ENCODE data around the gene ZNF526.

Gene ZNF526

DNA sequence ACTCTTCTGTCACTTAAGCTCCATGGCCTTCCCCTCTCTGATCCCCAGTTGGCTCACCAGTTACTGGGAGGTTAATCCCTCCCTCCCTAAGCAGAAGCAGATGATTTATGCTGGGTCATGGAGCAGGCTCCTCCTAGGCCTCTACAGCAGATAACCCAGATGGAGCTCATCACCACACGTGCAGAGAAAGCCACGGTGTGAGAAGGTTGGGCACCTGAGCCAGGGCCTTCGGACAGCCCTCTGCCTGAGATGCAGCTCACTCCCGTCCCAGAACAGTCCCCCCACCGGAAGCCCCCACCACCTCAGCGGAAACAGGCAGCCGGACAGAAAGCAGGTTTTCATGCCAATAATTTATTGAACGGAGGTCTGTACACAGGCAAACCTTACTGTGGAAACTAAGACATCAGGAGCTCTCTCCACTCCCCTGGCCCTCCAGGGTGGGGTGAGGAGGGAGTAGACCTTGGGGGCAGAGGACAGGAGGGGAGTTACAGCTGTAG lies 9.8 kb downstream of the ZNF526 start (continued):
- TF ChIP-seq, protein P1, sequence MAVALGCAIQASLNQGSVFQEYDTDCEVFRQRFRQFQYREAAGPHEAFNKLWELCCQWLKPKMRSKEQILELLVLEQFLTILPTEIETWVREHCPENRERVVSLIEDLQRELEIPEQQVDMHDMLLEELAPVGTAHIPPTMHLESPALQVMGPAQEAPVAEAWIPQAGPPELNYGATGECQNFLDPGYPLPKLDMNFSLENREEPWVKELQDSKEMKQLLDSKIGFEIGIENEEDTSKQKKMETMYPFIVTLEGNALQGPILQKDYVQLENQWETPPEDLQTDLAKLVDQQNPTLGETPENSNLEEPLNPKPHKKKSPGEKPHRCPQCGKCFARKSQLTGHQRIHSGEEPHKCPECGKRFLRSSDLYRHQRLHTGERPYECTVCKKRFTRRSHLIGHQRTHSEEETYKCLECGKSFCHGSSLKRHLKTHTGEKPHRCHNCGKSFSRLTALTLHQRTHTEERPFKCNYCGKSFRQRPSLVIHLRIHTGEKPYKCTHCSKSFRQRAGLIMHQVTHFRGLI (tag by site-specific recombination; IDR thresholded peaks at IDR 0.05): peak; percentile 50; the same call in 1 of the 2 replicates
- no peak for TF ChIP-seq ZBTB1 (tag by site-specific recombination; IDR thresholded peaks at IDR 0.05)
- 0 out of 2 replicates have a peak, but pooled peaks have one; percentile 11 for TF ChIP-seq ZNF366 (tag by site-specific recombination; conservative IDR thresholded peaks at IDR 0.05)

DNA sequence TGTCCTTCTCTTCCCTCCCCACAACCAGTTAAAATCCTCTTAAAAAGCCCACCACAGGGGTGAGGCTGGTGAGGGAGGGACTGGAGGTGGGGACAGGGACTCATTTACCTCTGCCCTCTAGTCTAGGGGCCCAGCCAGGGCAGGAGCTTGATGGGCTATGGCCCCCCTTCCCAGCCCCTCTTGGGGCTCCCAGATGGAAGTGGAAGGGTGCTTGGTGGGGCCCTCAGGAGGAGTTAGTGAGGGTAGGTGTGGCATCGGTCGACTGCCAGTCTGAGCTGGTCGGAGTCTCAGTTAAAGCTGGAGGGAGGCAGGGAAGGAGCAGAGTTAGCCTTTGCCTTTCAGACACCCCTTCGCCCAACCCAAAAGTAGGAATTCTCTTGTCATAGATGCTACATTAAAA lies 10.5 kb downstream of the ZNF526 start:
- H3K27ac ChIP-seq (ENCODE audit: extremely low read depth, low read depth, low read length): peak overlapping the region; percentile 36; the same call in 1 of the 2 replicates
- H3K4me1 ChIP-seq (ENCODE audit: control insufficient read depth, insufficient read depth, low read length): no peaks in the 10 kb centered on the region
- ChIA-PET CTCF (interaction anchor here (0.6 to 2.5 kb wide), 4 partner anchors 10 to 49 kb away, joined by 3 to 11 read pairs (median 5); partner anchors contain the start of gene ZNF526), POLR2A (interaction anchor here (0.6 to 3.9 kb wide), 7 partner anchors 9 to 151 kb away, joined by 3 to 32 read pairs (median 7); partner anchors contain the start of genes DEDD2, GSK3A and ZNF526)
- peaks cover 87 to 95% of the 10 kb centered on the region in 2 experiments for H3K36me3 ChIP-seq (ENCODE audit: control insufficient read depth in 2 of 2, insufficient read depth in 1 of 2, low read length in 2 of 2)
- no peaks in the 10 kb centered on the region for H3K9me3 ChIP-seq (ENCODE audit: control insufficient read depth, insufficient read depth, low read depth, low read length)
- H3K4me3 ChIP-seq (ENCODE audit: low read depth, low read length): no peak overlapping the region
- TF ChIP-seq, protein P2, sequence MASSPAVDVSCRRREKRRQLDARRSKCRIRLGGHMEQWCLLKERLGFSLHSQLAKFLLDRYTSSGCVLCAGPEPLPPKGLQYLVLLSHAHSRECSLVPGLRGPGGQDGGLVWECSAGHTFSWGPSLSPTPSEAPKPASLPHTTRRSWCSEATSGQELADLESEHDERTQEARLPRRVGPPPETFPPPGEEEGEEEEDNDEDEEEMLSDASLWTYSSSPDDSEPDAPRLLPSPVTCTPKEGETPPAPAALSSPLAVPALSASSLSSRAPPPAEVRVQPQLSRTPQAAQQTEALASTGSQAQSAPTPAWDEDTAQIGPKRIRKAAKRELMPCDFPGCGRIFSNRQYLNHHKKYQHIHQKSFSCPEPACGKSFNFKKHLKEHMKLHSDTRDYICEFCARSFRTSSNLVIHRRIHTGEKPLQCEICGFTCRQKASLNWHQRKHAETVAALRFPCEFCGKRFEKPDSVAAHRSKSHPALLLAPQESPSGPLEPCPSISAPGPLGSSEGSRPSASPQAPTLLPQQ (tag by site-specific recombination; IDR thresholded peaks at IDR 0.05): 0 out of 2 replicates have a peak, but pooled peaks have one; percentile 13
- no peak for TF ChIP-seq ZNF677 (tag by site-specific recombination; IDR thresholded peaks at IDR 0.05)
- no peak for TF ChIP-seq ZNF211 (tag by site-specific recombination; IDR thresholded peaks at IDR 0.05; ENCODE audit: low read depth)
- no peak for TF ChIP-seq ZNF704 (tag by site-specific recombination; IDR thresholded peaks at IDR 0.05)
- TF ChIP-seq, protein P3, sequence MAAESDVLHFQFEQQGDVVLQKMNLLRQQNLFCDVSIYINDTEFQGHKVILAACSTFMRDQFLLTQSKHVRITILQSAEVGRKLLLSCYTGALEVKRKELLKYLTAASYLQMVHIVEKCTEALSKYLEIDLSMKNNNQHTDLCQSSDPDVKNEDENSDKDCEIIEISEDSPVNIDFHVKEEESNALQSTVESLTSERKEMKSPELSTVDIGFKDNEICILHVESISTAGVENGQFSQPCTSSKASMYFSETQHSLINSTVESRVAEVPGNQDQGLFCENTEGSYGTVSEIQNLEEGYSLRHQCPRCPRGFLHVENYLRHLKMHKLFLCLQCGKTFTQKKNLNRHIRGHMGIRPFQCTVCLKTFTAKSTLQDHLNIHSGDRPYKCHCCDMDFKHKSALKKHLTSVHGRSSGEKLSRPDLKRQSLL (tag by site-specific recombination; IDR thresholded peaks at IDR 0.05): no peak
- no peak for TF ChIP-seq ZNF571 (tag by site-specific recombination; IDR thresholded peaks at IDR 0.05)
- no peak for TF ChIP-seq ZNF157 (tag by site-specific recombination; IDR thresholded peaks at IDR 0.05)
- TF ChIP-seq ZNF776 (tag by site-specific recombination; IDR thresholded peaks at IDR 0.05; ENCODE audit: borderline replicate concordance): no peak

DNA sequence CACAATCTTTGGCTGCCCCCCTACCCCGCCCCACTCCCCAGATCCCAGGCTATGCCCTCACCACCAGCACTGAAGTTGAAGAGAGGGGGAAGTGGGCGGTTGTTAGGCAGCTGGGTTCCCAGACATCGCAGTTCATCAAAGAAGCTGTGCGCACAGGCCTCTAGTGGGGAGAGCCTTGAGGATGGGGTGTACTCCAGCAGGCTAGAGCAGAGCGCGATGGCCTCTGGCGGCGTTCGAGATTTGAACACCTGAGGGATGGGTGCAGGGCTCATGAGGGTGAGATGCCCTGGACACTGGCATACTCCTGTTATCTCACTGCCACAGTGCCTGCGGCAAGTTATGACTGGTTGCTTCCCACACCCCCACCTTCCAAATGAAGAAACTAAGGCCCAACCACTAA lies 12.3 kb downstream of the ZNF526 start:
- Histone ChIP-seq H3K36me3 (ENCODE audit: control insufficient read depth in 2 of 2, insufficient read depth in 1 of 2, low read length in 2 of 2) (peaks cover 90 to 94% of the 10 kb centered on the region in 2 experiments), H3K4me1 (ENCODE audit: control insufficient read depth, insufficient read depth, low read length) (no peaks in the 10 kb centered on the region), H3K4me3 (ENCODE audit: low read depth, low read length) (no peak overlapping the region), H3K9me3 (ENCODE audit: control insufficient read depth, insufficient read depth, low read depth, low read length) (no peaks in the 10 kb centered on the region), H3K27ac (ENCODE audit: extremely low read depth, low read depth, low read length) (peak overlapping the region; percentile 46; the same call in 1 of the 2 replicates)
- ChIA-PET CTCF (interaction anchor here (0.6 to 2.3 kb wide), 2 partner anchors 47 to 63 kb away, joined by 3 to 6 read pairs; no protein-coding TSS in a partner anchor), POLR2A (interaction anchor here (0.7 to 4.0 kb wide), 7 partner anchors 9 to 70 kb away, joined by 3 to 36 read pairs (median 3); partner anchors contain the start of genes GSK3A, PAFAH1B3 and ZNF526)
- TF ChIP-seq ZFHX2 (tag by site-specific recombination; conservative IDR thresholded peaks at IDR 0.05) (peak; percentile 33), ZSCAN16 (tag by site-specific recombination; IDR thresholded peaks at IDR 0.05) (no peak), ZBTB17 (tag by site-specific recombination; IDR thresholded peaks at IDR 0.05) (0 out of 2 replicates have a peak, but pooled peaks have one; percentile 30), ZNF146 (tag by site-specific recombination; IDR thresholded peaks at IDR 0.05) (no peak), ZNF521 (tag by site-specific recombination; IDR thresholded peaks at IDR 0.05) (no peak), ZNF639 (tag by site-specific recombination; IDR thresholded peaks at IDR 0.05) (no peak), ZNF501 (tag by site-specific recombination; IDR thresholded peaks at IDR 0.05) (no peak), YY1 (tag by site-specific recombination; IDR thresholded peaks at IDR 0.05) (no peak), ZNF768 (tag by site-specific recombination; IDR thresholded peaks at IDR 0.05) (no peak), ZNF830 (tag by site-specific recombination; IDR thresholded peaks at IDR 0.05; ENCODE audit: low read depth) (no peak), ZNF626 (tag by site-specific recombination; IDR thresholded peaks at IDR 0.05) (no peak), ZNF132 (tag by site-specific recombination; IDR thresholded peaks at IDR 0.05; ENCODE audit: borderline replicate concordance) (no peak)
- TF ChIP-seq, protein P4, sequence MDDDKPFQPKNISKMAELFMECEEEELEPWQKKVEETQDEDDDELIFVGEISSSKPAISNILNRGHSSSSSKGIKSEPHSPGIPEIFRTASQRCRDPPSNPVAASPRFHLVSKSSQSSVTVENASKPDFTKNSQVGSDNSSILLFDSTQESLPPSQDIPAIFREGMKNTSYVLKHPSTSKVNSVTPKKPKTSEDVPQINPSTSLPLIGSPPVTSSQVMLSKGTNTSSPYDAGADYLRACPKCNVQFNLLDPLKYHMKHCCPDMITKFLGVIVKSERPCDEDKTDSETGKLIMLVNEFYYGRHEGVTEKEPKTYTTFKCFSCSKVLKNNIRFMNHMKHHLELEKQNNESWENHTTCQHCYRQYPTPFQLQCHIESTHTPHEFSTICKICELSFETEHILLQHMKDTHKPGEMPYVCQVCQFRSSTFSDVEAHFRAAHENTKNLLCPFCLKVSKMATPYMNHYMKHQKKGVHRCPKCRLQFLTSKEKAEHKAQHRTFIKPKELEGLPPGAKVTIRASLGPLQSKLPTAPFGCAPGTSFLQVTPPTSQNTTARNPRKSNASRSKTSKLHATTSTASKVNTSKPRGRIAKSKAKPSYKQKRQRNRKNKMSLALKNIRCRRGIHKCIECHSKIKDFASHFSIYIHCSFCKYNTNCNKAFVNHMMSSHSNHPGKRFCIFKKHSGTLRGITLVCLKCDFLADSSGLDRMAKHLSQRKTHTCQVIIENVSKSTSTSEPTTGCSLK (tag by site-specific recombination; IDR thresholded peaks at IDR 0.05): no peak

All from HEK293 (cell line).